ENCODE measurements around the gene OR10H3.
"Not testable (repeated sequence)": the region's sequence is repeated elsewhere in the genome, so short reads cannot be mapped to it uniquely, and the experiment has no call there.

OR10H3 gene, protein sequence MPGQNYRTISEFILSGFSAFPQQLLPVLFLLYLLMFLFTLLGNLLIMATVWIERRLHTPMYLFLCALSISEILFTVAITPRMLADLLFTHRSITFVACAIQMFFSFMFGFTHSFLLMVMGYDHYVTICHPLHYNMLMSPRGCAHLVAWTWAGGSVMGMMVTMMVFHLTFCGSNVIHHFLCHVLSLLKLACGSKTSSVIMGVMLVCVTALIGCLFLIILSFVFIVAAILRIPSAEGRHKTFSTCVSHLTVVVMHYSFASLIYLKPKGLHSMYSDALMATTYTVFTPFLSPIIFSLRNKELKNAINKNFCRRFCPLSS

DNA sequence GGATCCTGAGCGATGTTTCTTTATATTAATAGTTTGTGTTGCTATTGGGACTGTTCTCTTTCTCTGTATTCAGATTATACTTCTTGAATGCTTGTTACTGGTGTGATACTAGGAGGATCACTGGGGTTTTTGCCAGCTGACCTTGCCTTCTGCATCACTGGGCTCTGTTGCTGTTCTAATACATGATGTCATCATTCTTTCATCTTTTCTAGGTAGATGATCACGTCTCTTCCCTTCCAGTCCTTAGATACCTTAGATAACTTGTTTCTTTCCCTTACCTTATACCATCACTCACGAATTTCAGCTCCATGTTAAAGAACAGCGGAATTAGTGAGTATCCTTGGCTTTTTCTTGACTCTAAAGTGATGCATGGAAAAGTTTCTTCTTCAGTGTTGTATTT, at the start of gene OR10H3:
TSS of gene OR10H3 (plus strand) at position 264 of the 400 bp plus-strand sequence. CDS start 3,408 bp downstream, outside the sequence.
- no peak for DNase-seq (ENCODE audit: low spot score)

- no peak for DNase-seq (ENCODE audit: low spot score)
These were observed 41.1 kb upstream of the OR10H3 start for GRCh38 chr19:15696654-15697194.

DNA sequence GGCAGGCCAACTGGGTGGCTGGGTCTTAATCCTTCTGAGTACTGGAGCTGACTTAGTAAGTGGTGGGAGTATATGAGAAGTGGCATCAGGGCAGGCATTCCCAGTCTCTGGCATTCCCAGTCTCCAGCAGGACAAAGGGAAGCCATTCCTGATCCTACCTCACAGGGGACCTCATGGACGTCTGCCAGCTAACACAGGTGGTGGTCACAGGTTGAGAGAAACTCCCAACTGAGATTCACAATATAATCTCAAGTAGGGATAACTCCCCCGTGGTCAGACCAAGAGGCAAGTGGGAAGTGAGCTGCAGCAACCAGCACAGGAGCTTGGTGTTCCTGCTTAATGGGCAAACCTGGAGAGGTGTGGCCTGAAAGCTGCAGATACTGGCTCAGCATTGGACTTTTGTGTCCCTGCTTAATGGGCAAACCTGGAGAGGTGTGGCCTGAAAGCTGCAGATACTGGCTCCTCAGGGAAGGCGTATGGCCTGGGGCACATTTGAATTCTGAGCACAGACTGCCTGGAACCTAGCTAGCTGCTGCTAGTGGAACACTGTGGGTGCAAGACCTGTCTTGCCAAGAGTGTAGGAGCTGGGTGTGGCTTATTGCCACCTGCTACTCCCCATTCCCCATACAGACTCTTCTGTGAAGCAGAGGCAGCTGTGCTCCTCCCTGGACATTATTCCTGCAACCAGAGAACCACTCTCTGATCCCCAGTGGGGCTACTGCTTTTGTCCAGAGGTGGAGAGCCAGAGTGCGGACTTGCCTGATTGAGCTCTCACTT, 35.8 kb upstream of the OR10H3 start:
- DNase-seq (ENCODE audit: low spot score): no peak

GRCh38 chr19:15702534-15702930, 35.3 kb upstream of the OR10H3 start:
- DNase-seq (ENCODE audit: low spot score): no peak

GRCh38 chr19:15714638-15715037, 23.1 kb upstream of the OR10H3 start:
- no peak for DNase-seq (ENCODE audit: low spot score)

DNA sequence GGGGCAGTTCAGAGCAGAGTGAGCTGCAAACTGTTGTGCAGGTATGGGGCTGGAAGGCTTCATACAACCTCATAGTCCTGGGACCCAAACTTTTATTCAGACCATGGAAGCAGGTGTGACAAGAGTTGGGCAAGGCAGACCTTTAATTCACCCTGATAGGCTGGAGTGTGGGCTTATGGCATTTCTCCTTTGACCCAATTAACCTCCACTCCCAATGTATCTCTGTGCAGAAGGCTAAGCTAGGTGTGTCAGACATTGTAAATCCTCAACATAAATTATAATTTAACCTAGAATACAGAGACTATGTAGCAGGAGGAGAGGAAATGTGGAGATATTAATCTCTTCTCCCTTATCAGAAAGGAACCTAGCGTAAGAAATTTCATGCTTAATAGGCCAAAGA, 22.1 kb upstream of the OR10H3 start:
- no peak for DNase-seq (ENCODE audit: low spot score)

DNA sequence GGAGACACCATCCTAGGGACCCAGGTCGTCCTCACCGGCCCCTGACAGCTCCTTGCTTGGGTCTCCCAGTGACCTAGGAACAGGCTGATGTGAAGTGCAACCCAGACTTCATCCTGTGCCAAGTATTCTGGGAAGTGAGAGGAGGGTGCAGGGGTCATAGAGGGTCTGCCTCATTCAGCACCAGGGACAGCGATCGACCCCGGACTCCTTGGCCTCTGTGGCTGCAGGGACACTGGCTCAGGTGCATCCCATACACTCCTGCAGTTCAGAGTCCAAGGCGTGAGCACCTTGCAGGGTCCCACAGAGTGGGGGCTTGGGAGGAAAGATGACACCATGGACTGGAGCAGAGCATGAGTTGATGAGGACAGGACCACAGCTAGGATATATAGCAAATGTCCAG, 20.0 kb upstream of the OR10H3 start:
- DNase-seq (ENCODE audit: low spot score): no peak

DNA sequence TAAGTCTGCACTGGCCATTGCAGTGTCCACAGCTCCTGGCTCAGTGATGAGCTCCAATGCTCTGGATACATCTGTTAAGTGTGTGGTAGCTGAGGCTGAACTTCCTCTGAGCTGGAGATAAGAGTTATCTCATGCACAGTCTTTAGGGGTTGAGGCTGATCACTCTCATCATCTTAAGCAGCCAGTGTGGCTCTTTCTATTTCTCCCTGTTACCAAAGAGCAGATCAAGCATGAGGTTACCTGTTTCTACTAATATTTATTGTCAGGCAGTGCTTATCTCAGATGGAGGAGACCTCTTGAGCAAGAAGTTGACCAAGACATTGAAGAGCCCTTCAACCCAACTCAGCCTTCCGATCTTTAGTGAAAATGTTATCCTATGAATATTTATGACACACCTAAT, 16.5 kb upstream of the OR10H3 start:
- no peak for DNase-seq (ENCODE audit: low spot score)

DNA sequence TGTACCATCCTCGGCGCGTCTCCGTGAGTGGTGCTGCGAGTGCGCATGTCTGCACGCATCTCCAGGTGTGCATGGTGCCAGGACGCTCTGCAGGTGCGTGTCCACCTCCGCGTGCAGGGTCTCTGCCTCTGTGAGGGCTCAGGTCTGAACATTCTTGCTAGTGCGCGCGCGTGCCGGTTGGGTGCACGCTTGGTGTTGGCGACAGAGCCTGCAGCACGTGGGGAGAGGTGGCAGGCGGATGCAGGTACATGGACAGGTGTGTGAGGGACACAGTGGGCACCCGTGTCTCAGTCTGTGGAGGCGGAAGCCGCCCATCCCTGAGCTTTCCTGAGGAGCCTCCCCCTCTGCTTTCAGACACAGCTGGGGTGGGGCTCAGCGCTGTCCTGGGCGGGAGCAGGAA, 14.8 kb upstream of the OR10H3 start:
- no peak for DNase-seq (ENCODE audit: low spot score)

DNA sequence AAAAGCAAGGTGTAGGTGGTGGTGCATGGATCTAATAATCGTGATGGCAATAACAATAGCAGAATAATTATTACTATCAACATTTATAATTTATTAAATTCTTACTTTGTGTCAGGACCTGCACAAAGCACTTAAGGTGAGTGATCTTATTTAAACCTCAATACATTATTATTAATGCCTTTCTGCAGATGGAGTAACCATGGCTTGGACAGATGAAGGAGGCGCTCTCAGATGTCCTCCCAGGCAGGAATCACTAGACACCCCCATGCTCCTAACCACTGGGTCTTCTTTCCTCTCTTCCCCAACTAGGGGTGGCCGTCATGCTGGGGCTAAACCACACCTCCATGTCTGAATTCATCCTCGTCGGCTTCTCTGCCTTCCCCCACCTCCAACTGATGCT, 10.1 kb upstream of the OR10H3 start, which contains the start of gene OR10H2:
TSS of gene OR10H2 (plus strand) at position 301 of the 400 bp plus-strand sequence. CDS start at position 321, 20 bp downstream.
- DNase-seq (ENCODE audit: low spot score): no peak

- no peak for DNase-seq (ENCODE audit: low spot score)
These were observed 7.2 kb upstream of the OR10H3 start for GRCh38 chr19:15730538-15730937.

DNA sequence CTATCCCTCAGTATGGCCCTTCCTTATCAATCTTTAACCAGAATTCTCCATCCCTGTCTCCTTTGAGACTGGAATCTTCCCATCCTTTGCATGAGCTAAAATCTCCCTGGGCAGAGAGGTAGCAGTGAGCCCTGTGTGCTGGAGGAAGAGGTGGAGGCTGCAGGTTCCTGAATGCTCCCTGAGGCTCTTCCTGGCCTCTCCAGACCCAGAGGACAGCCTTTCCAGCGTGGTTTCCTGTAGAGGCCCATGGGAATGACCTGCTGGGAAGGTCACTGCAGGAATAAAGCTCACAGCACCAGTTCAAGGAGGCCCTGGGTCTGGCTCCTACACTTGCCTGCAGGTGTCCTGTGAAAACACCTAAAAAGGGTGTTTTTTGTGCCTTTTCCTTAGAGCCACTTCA, 5.4 kb upstream of the OR10H3 start:
- no peak for DNase-seq (ENCODE audit: low spot score)

GRCh38 chr19:15733895-15734294, 3.9 kb upstream of the OR10H3 start:
- no peak for DNase-seq (ENCODE audit: low spot score)

DNA sequence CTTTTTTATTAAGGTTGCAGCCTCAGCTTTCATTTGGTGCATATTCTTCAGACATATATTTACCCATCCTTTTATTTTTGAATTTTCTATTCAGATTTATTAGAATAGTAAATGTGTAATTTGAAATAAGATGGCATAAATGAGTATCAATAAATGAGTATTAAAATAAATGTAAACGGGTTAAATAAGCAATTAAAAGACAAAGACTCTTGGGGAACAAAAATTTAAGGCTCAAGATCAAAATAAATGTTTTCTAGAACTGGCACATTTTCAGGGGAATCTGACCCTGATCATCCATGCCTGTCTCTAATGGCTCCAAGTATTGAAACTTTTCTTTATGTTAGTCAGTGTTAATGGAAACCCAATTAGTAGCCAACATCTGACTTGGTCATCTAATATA, 3.0 kb downstream of the OR10H3 start:
- no peak for DNase-seq (ENCODE audit: low spot score)

- no peak for DNase-seq (ENCODE audit: low spot score)
These were observed 10.5 kb downstream of the OR10H3 start for GRCh38 chr19:15748239-15748638.

GRCh38 chr19:15758379-15758778, 20.6 kb downstream of the OR10H3 start:
- no peak for DNase-seq (ENCODE audit: low spot score)

DNA sequence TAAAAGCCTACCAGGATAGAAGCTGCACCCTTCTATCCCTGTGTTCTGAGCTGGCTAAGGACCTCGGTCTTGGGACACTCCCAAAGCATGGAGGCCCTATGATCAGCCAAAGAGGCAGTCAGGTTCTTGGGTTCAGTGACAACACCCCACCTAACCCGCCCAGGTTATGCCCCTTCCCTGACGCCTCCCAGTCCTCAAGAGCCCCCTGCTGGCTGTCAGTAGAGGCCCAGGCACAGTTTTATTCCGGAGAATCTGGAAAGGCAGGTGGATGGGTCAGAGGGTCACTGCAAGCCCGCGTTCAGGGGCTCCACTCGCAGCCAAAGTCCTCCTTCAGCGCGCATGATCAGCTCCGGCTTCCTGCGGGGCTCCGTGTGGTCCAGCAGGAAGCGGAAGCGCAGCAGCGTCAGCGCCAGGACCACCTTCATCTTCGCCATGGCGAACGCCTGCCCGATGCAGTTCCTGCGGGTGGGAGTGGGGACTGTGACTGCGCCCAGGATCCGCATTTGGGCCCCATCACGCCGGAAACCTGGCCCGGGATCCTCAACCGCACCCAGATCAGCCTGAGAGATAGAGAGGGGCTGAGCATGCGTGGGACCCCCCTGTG, 22.3 kb downstream of the OR10H3 start:
- no peak for DNase-seq (ENCODE audit: low spot score)

GRCh38 chr19:15769586-15769985, 31.8 kb downstream of the OR10H3 start:
- DNase-seq (ENCODE audit: low spot score): no peak

- DNase-seq (ENCODE audit: low spot score): not testable (repeated sequence)
These were observed 36.4 kb downstream of the OR10H3 start for GRCh38 chr19:15774159-15774558.

DNA sequence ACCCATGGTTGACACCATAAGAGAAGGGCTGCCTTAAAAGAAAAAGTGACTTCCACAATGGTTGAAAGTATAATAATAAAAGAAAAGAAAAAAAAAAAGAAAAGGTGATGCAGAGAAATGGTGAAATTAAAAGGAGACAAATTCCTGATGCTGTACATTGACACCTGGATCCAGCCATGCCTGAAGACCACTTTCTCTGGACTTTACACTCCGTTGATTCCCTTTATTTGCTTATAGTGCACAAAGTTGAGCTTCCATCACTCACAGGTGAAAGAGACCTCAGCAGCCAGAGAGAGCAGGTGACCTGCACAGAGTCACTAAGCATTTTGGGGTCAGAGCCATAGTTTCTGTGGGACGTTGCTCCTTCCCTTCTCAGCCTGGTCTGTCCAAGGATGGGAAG, 37.5 kb downstream of the OR10H3 start:
- DNase-seq (ENCODE audit: low spot score): no peak

DNA sequence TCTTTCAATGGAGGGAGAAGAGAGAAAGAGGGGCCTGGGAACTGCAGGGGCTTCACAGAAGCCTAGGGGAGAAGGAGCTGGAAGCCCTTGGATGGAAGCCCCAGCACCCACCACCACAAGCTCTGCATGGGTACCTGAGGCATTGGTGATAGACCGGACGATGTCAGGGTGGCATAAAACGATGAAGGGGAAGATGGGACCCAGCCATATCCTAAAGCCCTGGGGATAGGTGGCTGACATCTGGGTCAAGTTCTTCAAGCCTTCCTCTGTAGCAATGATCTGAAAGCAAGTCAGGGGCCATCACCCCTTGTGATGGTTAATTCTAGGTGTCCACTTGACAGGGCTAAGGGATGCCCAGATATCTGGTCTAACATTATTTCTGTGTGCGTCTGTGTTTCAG, 38.5 kb downstream of the OR10H3 start:
- no peak for DNase-seq (ENCODE audit: low spot score)

All from AG08396 (cell line).